ENCODE measurements around the gene RIOK2.
A peak's percentile ranks its signal among the peaks of the same experiment; 100 is the strongest.

The RIOK2 gene

GRCh38 chr5:97162045-97162444 is 21.0 kb downstream of the RIOK2 start:
- Histone ChIP-seq H4K20me1 (ENCODE audit: control insufficient read depth, insufficient read depth, low read depth, low read length) (no peaks in the 10 kb centered on the region), H3K79me2 (ENCODE audit: control insufficient read depth, low read length) (no peaks in the 10 kb centered on the region), H3K27me3 (ENCODE audit: control insufficient read depth, low read length) (no peaks in the 10 kb centered on the region), H3K27ac (ENCODE audit: low read depth, low read length) (no peak overlapping the region), H3K4me2 (ENCODE audit: low read length) (no peak overlapping the region), H3K36me3 (ENCODE audit: control insufficient read depth, low read length) (peaks cover 65% of the 10 kb centered on the region), H3K9me3 (ENCODE audit: control insufficient read depth, insufficient read depth, low read length) (peaks cover 11% of the 10 kb centered on the region; the same call in 1 of the 2 replicates), H3K4me1 (ENCODE audit: control insufficient read depth, low read length) (no peaks in the 10 kb centered on the region), H3K4me3 (ENCODE audit: low read length) (no peak overlapping the region), H3K9me2 (replicated peaks; ENCODE audit: control insufficient read depth, low read length) (no peaks in the 10 kb centered on the region), H3F3A (ENCODE audit: control insufficient read depth, insufficient read depth) (peaks cover 19% of the 10 kb centered on the region)
- TF ChIP-seq EZH2phosphoT487 (IDR thresholded peaks at IDR 0.05; ENCODE audit: borderline replicate concordance, low read length) (no peak), CTCF (IDR thresholded peaks at IDR 0.05; ENCODE audit: low read depth, low read length, poor library complexity, severe bottlenecking) (peak; percentile 94)

GRCh38 chr5:97157689-97158088 is 25.4 kb downstream of the RIOK2 start:
- Histone ChIP-seq H3K9me2 (replicated peaks; ENCODE audit: control insufficient read depth, low read length) (no peaks in the 10 kb centered on the region), H3K36me3 (ENCODE audit: control insufficient read depth, low read length) (peaks cover 31% of the 10 kb centered on the region), H3K4me3 (ENCODE audit: low read length) (no peak overlapping the region), H4K20me1 (ENCODE audit: control insufficient read depth, insufficient read depth, low read depth, low read length) (no peaks in the 10 kb centered on the region), H3K79me2 (ENCODE audit: control insufficient read depth, low read length) (no peaks in the 10 kb centered on the region), H3K4me2 (ENCODE audit: low read length) (no peak overlapping the region), H3F3A (ENCODE audit: control insufficient read depth, insufficient read depth) (peaks cover 3% of the 10 kb centered on the region; the same call in 1 of the 2 replicates), H3K4me1 (ENCODE audit: control insufficient read depth, low read length) (no peaks in the 10 kb centered on the region), H3K27ac (ENCODE audit: low read depth, low read length) (no peak overlapping the region), H3K9me3 (ENCODE audit: control insufficient read depth, insufficient read depth, low read length) (peaks cover 11% of the 10 kb centered on the region; the same call in 1 of the 2 replicates), H3K27me3 (ENCODE audit: control insufficient read depth, low read length) (no peaks in the 10 kb centered on the region)
- TF ChIP-seq EZH2phosphoT487 (IDR thresholded peaks at IDR 0.05; ENCODE audit: borderline replicate concordance, low read length) (no peak), CTCF (IDR thresholded peaks at IDR 0.05; ENCODE audit: low read depth, low read length, poor library complexity, severe bottlenecking) (no peak)

DNA sequence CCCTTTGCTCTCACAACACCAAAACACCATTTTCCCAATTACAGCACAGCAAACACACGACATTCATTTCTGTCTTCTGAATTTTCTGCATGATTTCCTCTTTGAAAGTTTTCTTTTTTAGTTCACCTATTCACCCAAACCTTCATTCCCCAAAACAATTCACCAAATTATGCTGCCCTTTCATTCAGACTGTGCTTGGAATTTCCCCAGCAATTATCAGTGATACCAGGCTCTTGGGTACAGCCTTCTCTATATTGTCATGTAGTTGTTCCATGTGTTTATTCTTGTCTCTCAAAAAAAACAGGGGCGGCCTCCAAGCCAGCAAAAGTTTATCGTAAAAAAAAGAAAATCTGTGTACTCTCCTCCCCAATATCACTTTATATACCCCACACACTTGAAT is 31.7 kb downstream of the RIOK2 start:
- TF ChIP-seq EZH2phosphoT487 (IDR thresholded peaks at IDR 0.05; ENCODE audit: borderline replicate concordance, low read length), result no peak
- TF ChIP-seq CTCF (IDR thresholded peaks at IDR 0.05; ENCODE audit: low read depth, low read length, poor library complexity, severe bottlenecking), result no peak

More for the DNA sequence above, 31.7 kb downstream of the RIOK2 start:
- no peaks in the 10 kb centered on the region for H4K20me1 ChIP-seq (ENCODE audit: control insufficient read depth, insufficient read depth, low read depth, low read length)
- no peaks in the 10 kb centered on the region for H3K9me3 ChIP-seq (ENCODE audit: control insufficient read depth, insufficient read depth, low read length)
- no peaks in the 10 kb centered on the region for H3K79me2 ChIP-seq (ENCODE audit: control insufficient read depth, low read length)
- no peak overlapping the region for H3K4me2 ChIP-seq (ENCODE audit: low read length)
- no peaks in the 10 kb centered on the region for H3K9me2 ChIP-seq (replicated peaks; ENCODE audit: control insufficient read depth, low read length)
- H3K4me3 ChIP-seq (ENCODE audit: low read length), result no peak overlapping the region
- no peaks in the 10 kb centered on the region for H3F3A ChIP-seq (ENCODE audit: control insufficient read depth, insufficient read depth)
- H3K36me3 ChIP-seq (ENCODE audit: control insufficient read depth, low read length), result no peaks in the 10 kb centered on the region
- no peak overlapping the region for H3K27ac ChIP-seq (ENCODE audit: low read depth, low read length)
- no peaks in the 10 kb centered on the region for H3K27me3 ChIP-seq (ENCODE audit: control insufficient read depth, low read length)
- no peaks in the 10 kb centered on the region for H3K4me1 ChIP-seq (ENCODE audit: control insufficient read depth, low read length)
